ENCODE results near the gene BOK. TPM values are rescaled to one million over a fixed set of nuclear protein-coding genes. Genes with fewer than 3 reads are reported as not detected.

The BOK gene
- total RNA-seq, 1 donor from 2014 or later: 35.4 TPM

GRCh38 chr2:241608881-241609280, 50.3 kb downstream of the BOK start:
- peaks cover 0 to 3% of the 10 kb centered on the region in 2 donors for H3K4me1 ChIP-seq
- DNase-seq (ENCODE audit: low spot score in 2 of 2): no peak
- TF ChIP-seq CTCF (IDR thresholded peaks at IDR 0.05): no peak
- H3K27me3 ChIP-seq: no peaks in the 10 kb centered on the region
- intact Hi-C loops (cut with DNase I): no loop called here
- H3K36me3 ChIP-seq: peaks cover 7 to 31% of the 10 kb centered on the region in 2 donors
- H3K27ac ChIP-seq: no peak overlapping the region
- no peaks in the 10 kb centered on the region for H3K9me3 ChIP-seq
- H3K4me3 ChIP-seq: no peak overlapping the region

- no peaks in the 10 kb centered on the region for H3K9me3 ChIP-seq
- intact Hi-C loops (cut with DNase I): loop anchor here (1.0 to 2.0 kb wide), 2 partner anchors 27 to 101 kb away; partner anchors contain the start of genes ATG4B, STK25 and THAP4
- peak; percentile 49 to 93 for DNase-seq (ENCODE audit: low spot score in 2 of 2)
- peak overlapping the region; percentile 47 to 89 for H3K4me3 ChIP-seq
- TF ChIP-seq CTCF (IDR thresholded peaks at IDR 0.05): peak; percentile 47 to 75 (median 69)
- peaks cover 2 to 18% of the 10 kb centered on the region in 2 donors for H3K36me3 ChIP-seq
- H3K27ac ChIP-seq: peak overlapping the region; percentile 86 to 92
- no peaks in the 10 kb centered on the region for H3K27me3 ChIP-seq
- peaks cover 0 to 3% of the 10 kb centered on the region in 2 donors for H3K4me1 ChIP-seq
These were observed 51.6 kb downstream of the BOK start for GRCh38 chr2:241609859-241610793.

GRCh38 chr2:241611062-241611461, 52.5 kb downstream of the BOK start:
- no peak for TF ChIP-seq CTCF (IDR thresholded peaks at IDR 0.05)
- Histone ChIP-seq H3K4me1 (peaks cover 0 to 3% of the 10 kb centered on the region in 2 donors), H3K36me3 (peaks cover 0 to 9% of the 10 kb centered on the region in 2 donors), H3K27ac (peak overlapping the region; percentile 86 to 92), H3K9me3 (no peaks in the 10 kb centered on the region), H3K4me3 (peak overlapping the region in 1 of 2 donors; percentile 47), H3K27me3 (no peaks in the 10 kb centered on the region)
- intact Hi-C loops (cut with DNase I): loop anchor here (2.0 kb wide), 1 partner anchor 102 kb away; the partner anchor contains the start of gene STK25
- no peak for DNase-seq (ENCODE audit: low spot score in 2 of 2)

- Histone ChIP-seq H3K27ac (no peak overlapping the region), H3K27me3 (no peaks in the 10 kb centered on the region), H3K36me3 (peaks cover 0 to 3% of the 10 kb centered on the region in 2 donors), H3K9me3 (no peaks in the 10 kb centered on the region), H3K4me1 (peaks cover 0 to 3% of the 10 kb centered on the region in 2 donors), H3K4me3 (no peak overlapping the region)
- DNase-seq (ENCODE audit: low spot score in 2 of 2): no peak
- intact Hi-C loops (cut with DNase I): no loop called here
- no peak for TF ChIP-seq CTCF (IDR thresholded peaks at IDR 0.05)
These were observed 53.8 kb downstream of the BOK start for GRCh38 chr2:241612156-241613016.

- no peak for TF ChIP-seq CTCF (IDR thresholded peaks at IDR 0.05)
- Histone ChIP-seq H3K4me1 (peaks cover 0 to 3% of the 10 kb centered on the region in 2 donors), H3K4me3 (no peak overlapping the region), H3K9me3 (no peaks in the 10 kb centered on the region), H3K27me3 (no peaks in the 10 kb centered on the region), H3K27ac (no peak overlapping the region), H3K36me3 (no peaks in the 10 kb centered on the region)
- intact Hi-C loops (cut with DNase I): no loop called here
- DNase-seq (ENCODE audit: low spot score in 2 of 2): no peak
These were observed 54.7 kb downstream of the BOK start for GRCh38 chr2:241613017-241613780.
